ENCODE measurements around the gene TSPO2.

- TF ChIP-seq CTCF (IDR thresholded peaks at IDR 0.05) (no peak), POLR2A (IDR thresholded peaks at IDR 0.05) (no peak)
Observed at GRCh38 chr6:41002168-41002567, 40.1 kb upstream of the TSPO2 start.
